ENCODE results near the gene CDKN2A. TPM values are rescaled to one million over a fixed set of nuclear protein-coding genes. Genes with fewer than 3 reads are reported as not detected.
A peak's percentile ranks its signal among the peaks of the same experiment; 100 is the strongest.

The CDKN2A gene
- total RNA-seq, 1 donor from 2014 or later: 14.3 TPM

- peaks cover 3% of the 10 kb centered on the region for H3K27me3 Mint-ChIP-seq (ENCODE audit: unreplicated experiment)
- DNase-seq (ENCODE audit: extremely low spot score, unreplicated experiment): peak; percentile 83
- TF ChIP-seq, protein P1, sequence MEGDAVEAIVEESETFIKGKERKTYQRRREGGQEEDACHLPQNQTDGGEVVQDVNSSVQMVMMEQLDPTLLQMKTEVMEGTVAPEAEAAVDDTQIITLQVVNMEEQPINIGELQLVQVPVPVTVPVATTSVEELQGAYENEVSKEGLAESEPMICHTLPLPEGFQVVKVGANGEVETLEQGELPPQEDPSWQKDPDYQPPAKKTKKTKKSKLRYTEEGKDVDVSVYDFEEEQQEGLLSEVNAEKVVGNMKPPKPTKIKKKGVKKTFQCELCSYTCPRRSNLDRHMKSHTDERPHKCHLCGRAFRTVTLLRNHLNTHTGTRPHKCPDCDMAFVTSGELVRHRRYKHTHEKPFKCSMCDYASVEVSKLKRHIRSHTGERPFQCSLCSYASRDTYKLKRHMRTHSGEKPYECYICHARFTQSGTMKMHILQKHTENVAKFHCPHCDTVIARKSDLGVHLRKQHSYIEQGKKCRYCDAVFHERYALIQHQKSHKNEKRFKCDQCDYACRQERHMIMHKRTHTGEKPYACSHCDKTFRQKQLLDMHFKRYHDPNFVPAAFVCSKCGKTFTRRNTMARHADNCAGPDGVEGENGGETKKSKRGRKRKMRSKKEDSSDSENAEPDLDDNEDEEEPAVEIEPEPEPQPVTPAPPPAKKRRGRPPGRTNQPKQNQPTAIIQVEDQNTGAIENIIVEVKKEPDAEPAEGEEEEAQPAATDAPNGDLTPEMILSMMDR (IDR thresholded peaks at IDR 0.05): no peak
- peak overlapping the region; percentile 52 for H3K4me3 Mint-ChIP-seq (ENCODE audit: unreplicated experiment)
- H3K36me3 Mint-ChIP-seq (ENCODE audit: unreplicated experiment): peaks cover 20% of the 10 kb centered on the region
- no peaks in the 10 kb centered on the region for H3K9me3 Mint-ChIP-seq (ENCODE audit: unreplicated experiment)
- peaks cover 42% of the 10 kb centered on the region for H3K4me1 Mint-ChIP-seq (ENCODE audit: unreplicated experiment)
- H3K27ac Mint-ChIP-seq (ENCODE audit: unreplicated experiment): peak overlapping the region; percentile 32
Measured at GRCh38 chr9:22005702-22006606, 11.8 kb upstream of the CDKN2A start.

DNA sequence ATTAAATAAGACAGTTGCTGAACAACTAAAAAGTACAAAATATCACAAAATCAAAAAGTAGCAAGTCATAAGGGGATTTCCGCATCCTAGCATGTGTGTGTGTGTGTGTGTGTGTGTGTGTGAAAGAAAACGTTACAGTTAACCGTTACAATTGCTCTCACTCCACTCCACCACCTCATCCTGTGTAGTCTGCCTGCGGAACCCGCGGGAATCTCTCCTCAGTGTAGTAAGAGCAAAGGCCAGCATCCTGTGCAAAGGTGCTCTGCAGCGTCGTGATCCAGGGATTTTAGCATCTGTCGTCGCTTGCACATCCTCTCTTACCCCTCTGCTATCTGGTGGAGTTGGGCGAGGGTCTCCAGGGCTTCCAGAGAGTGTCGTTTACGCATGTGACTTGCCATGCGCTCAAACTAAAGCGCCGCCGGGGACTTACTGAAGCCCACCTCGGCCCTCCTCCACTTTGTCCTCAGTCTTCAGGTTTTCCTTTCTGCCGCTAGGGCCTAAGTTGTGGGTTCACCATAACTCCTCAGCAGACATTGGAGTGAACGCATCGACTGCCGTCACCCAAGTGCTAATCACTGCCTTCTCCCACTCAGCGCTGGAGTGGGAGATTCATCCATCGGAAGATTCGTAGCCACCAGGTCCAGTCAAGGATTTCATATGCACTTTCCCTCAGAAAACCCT lies 11.0 kb upstream of the CDKN2A start:
- H3K27me3 Mint-ChIP-seq (ENCODE audit: unreplicated experiment): peaks cover 3% of the 10 kb centered on the region
- H3K9me3 Mint-ChIP-seq (ENCODE audit: unreplicated experiment): no peaks in the 10 kb centered on the region
- H3K4me1 Mint-ChIP-seq (ENCODE audit: unreplicated experiment): peaks cover 38% of the 10 kb centered on the region
- H3K36me3 Mint-ChIP-seq (ENCODE audit: unreplicated experiment): peaks cover 20% of the 10 kb centered on the region
- peak overlapping the region; percentile 52 for H3K4me3 Mint-ChIP-seq (ENCODE audit: unreplicated experiment)
- peak overlapping the region; percentile 32 for H3K27ac Mint-ChIP-seq (ENCODE audit: unreplicated experiment)
- TF ChIP-seq, protein P1 (IDR thresholded peaks at IDR 0.05): no peak
- no peak for DNase-seq (ENCODE audit: extremely low spot score, unreplicated experiment)

- Mint-ChIP-seq H3K4me3 (ENCODE audit: unreplicated experiment) (no peak overlapping the region), H3K27me3 (ENCODE audit: unreplicated experiment) (peaks cover 3% of the 10 kb centered on the region), H3K9me3 (ENCODE audit: unreplicated experiment) (no peaks in the 10 kb centered on the region), H3K27ac (ENCODE audit: unreplicated experiment) (no peak overlapping the region), H3K4me1 (ENCODE audit: unreplicated experiment) (peaks cover 26% of the 10 kb centered on the region), H3K36me3 (ENCODE audit: unreplicated experiment) (peaks cover 20% of the 10 kb centered on the region)
- no peak for DNase-seq (ENCODE audit: extremely low spot score, unreplicated experiment)
- TF ChIP-seq, protein P1 (IDR thresholded peaks at IDR 0.05): no peak
Measured at GRCh38 chr9:22002038-22002437, 7.8 kb upstream of the CDKN2A start.

GRCh38 chr9:21998026-21998425 lies 3.8 kb upstream of the CDKN2A start:
- H3K9me3 Mint-ChIP-seq (ENCODE audit: unreplicated experiment): no peaks in the 10 kb centered on the region
- TF ChIP-seq, protein P1 (IDR thresholded peaks at IDR 0.05): no peak
- H3K27ac Mint-ChIP-seq (ENCODE audit: unreplicated experiment): no peak overlapping the region
- no peaks in the 10 kb centered on the region for H3K27me3 Mint-ChIP-seq (ENCODE audit: unreplicated experiment)
- H3K4me1 Mint-ChIP-seq (ENCODE audit: unreplicated experiment): peaks cover 23% of the 10 kb centered on the region
- DNase-seq (ENCODE audit: extremely low spot score, unreplicated experiment): no peak
- peaks cover 2% of the 10 kb centered on the region for H3K36me3 Mint-ChIP-seq (ENCODE audit: unreplicated experiment)
- H3K4me3 Mint-ChIP-seq (ENCODE audit: unreplicated experiment): no peak overlapping the region

- Mint-ChIP-seq H3K9me3 (ENCODE audit: unreplicated experiment) (no peaks in the 10 kb centered on the region), H3K4me1 (ENCODE audit: unreplicated experiment) (peaks cover 25% of the 10 kb centered on the region), H3K27me3 (ENCODE audit: unreplicated experiment) (no peaks in the 10 kb centered on the region), H3K36me3 (ENCODE audit: unreplicated experiment) (peaks cover 2% of the 10 kb centered on the region), H3K27ac (ENCODE audit: unreplicated experiment) (no peak overlapping the region), H3K4me3 (ENCODE audit: unreplicated experiment) (no peak overlapping the region)
- DNase-seq (ENCODE audit: extremely low spot score, unreplicated experiment): no peak
- TF ChIP-seq, protein P1 (IDR thresholded peaks at IDR 0.05): no peak
Measured at GRCh38 chr9:21997480-21997879, 3.3 kb upstream of the CDKN2A start.

All from osteocyte (in vitro differentiated cells).